Transverse colon (tissue), 4 donors: ENCODE results near the gene RIN3. TPM values are rescaled to one million over a fixed set of nuclear protein-coding genes. Genes with fewer than 3 reads are reported as not detected.

Experiments
- DNase-seq: peaks from one replicate; pipeline ENCODE4 v3.0.0-alpha.2; 2019
- H3K27ac ChIP-seq, 4 donors: fragments of 200-600 bp; sonication (generic); 2 replicates each; pipeline ENCODE4 v1.5.1; 2016 to 2018; ENCODE audit warnings: inconsistent platforms in 4 of 4
- H3K27me3 ChIP-seq: fragments of 200-600 bp; sonication (generic); 2 replicates; pipeline ENCODE4 v1.5.1; 2017; ENCODE audit warnings: inconsistent platforms
- H3K36me3 ChIP-seq, 4 donors: fragments of 200-600 bp; sonication (generic); 2 replicates each; pipeline ENCODE4 v1.5.1; 2017 to 2019; ENCODE audit warnings: inconsistent platforms in 4 of 4
- H3K4me1 ChIP-seq, 4 donors: fragments of 200-600 bp; sonication (generic); 2 replicates each; pipeline ENCODE4 v1.5.1; 2017 to 2020; ENCODE audit warnings: inconsistent platforms in 4 of 4
- H3K4me3 ChIP-seq, 4 donors: fragments of 200-600 bp; sonication (generic); 1 replicate in 1 of 4; 2 replicates in 3 of 4; pipeline versions ENCODE4 v1.5.1 to v1.6.1; 2017 to 2019; ENCODE audit warnings: inconsistent platforms in 4 of 4
- H3K9me3 ChIP-seq, 2 donors: fragments of 200-600 bp; sonication (generic); 2 replicates each; pipeline ENCODE4 v1.5.1; 2017 to 2019; ENCODE audit warnings: inconsistent platforms in 2 of 2
- EP300 ChIP-seq: sonication (generic); formaldehyde crosslinking; IDR thresholded peaks from one replicate; pipeline ENCODE4 v1.6.1; 2017; ENCODE audit warnings: antibody characterized with exemption, low read depth
- POLR2A ChIP-seq: fragments of 450-650 bp; IDR thresholded peaks from one replicate; pipeline ENCODE4 v1.6.1; 2016; ENCODE audit warnings: antibody characterized with exemption, mild to moderate bottlenecking, moderate library complexity
- POLR2AphosphoS5 ChIP-seq, 3 donors: sonication (generic); formaldehyde crosslinking; IDR thresholded peaks; one replicate each; pipeline ENCODE4 v1.6.1; 2016; ENCODE audit warnings: antibody characterized with exemption in 3 of 3
- WGBS, 2 donors: methylation state at CpG; one replicate each; pipeline ENCODE4 v1.1.5; 2018; ENCODE audit warnings: low coverage in 1 of 2; 5-methylcytosine and 5-hydroxymethylcytosine counted together
- in situ Hi-C, 4 donors: fragments of 200-750 bp; cut with MboI; loops; one replicate each; pipeline versions ENCODE4 v1.15.0 to v1.15.1; 2017; ENCODE audit warnings: low sequenced_read_pairs in 3 of 4, low pct_ligation_motif_present in 1 of 4, low pct_unique_long_range_greater_than_20kb in 1 of 4
- intact Hi-C: fragments of 100-400 bp; cut with DNase I; formaldehyde crosslinking; loops from one replicate; pipeline ENCODE4 v1.15.1; 2023; ENCODE audit warnings: low total_unique reads
- total RNA-seq, 4 donors: library from RNA; depleted of rRNA; stranded (reverse); fragments of >200 nt; gene quantifications; one replicate each; pipeline ENCODE4 v1.1.0, GENCODE V29; 2016
- TF ChIP-seq, protein P1 (sequence below), 5 experiments: fragments of 200-600 bp in 3 of 5; fragments of 450-650 bp in 2 of 5; sonication (generic) in 3 of 5; IDR thresholded peaks; 1 replicate in 2 of 5; 2 replicates in 3 of 5; pipeline ENCODE4 v1.5.1; 2016 to 2017; ENCODE audit warnings: antibody characterized with exemption in 5 of 5, inconsistent platforms in 3 of 5, mild to moderate bottlenecking in 2 of 5, moderate library complexity in 1 of 5

Gene RIN3
- total RNA-seq, 4 donors from 2014 or later = 16.2 to 24.3 (median 20.7) TPM

DNA sequence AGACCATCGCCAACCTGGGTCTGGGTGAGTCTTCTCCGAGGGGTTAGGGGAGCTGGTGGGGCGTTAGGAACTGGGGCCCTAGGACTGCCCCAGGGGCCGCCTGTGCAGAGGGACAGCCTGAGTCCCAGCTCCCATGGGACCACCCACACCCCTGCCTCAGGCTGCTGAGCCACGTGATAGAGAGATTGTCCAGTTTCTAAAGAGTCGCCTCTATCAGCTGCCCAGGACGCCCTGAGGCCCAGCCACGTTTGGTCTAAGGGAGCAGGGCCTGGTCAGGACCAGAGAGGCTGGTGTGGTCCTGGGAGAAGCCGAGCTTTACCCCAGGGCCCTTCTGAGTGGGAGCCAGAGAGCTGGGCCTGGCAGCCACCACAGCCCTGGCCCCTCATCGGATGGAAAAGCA is 127.7 kb downstream of the RIN3 start:
- intact Hi-C loops = loop anchor here (10.0 kb wide), 1 partner anchor 127 kb away; the partner anchor contains the start of gene RIN3
- Histone ChIP-seq H3K27ac (no peak overlapping the region), H3K27me3 (no peaks in the 10 kb centered on the region), H3K4me1 (peaks cover 0 to 9% (median 4%) of the 10 kb centered on the region in 4 donors), H3K4me3 (no peak overlapping the region), H3K9me3 (no peaks in the 10 kb centered on the region), H3K36me3 (no peaks in the 10 kb centered on the region)
- WGBS, 2 donors = 91% methylated on average over 10 of the region's 10 CpGs; no CpG with 5 or more reads in 1 of the 2 donors
- DNase-seq = no peak
- in situ Hi-C loops = no loop called here
- TF ChIP-seq POLR2A (no peak), POLR2AphosphoS5 (IDR thresholded peaks at IDR 0.05) (no peak), EP300 (no peak)
- TF ChIP-seq, protein P1, sequence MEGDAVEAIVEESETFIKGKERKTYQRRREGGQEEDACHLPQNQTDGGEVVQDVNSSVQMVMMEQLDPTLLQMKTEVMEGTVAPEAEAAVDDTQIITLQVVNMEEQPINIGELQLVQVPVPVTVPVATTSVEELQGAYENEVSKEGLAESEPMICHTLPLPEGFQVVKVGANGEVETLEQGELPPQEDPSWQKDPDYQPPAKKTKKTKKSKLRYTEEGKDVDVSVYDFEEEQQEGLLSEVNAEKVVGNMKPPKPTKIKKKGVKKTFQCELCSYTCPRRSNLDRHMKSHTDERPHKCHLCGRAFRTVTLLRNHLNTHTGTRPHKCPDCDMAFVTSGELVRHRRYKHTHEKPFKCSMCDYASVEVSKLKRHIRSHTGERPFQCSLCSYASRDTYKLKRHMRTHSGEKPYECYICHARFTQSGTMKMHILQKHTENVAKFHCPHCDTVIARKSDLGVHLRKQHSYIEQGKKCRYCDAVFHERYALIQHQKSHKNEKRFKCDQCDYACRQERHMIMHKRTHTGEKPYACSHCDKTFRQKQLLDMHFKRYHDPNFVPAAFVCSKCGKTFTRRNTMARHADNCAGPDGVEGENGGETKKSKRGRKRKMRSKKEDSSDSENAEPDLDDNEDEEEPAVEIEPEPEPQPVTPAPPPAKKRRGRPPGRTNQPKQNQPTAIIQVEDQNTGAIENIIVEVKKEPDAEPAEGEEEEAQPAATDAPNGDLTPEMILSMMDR (IDR thresholded peaks at IDR 0.05) = no peak

DNA sequence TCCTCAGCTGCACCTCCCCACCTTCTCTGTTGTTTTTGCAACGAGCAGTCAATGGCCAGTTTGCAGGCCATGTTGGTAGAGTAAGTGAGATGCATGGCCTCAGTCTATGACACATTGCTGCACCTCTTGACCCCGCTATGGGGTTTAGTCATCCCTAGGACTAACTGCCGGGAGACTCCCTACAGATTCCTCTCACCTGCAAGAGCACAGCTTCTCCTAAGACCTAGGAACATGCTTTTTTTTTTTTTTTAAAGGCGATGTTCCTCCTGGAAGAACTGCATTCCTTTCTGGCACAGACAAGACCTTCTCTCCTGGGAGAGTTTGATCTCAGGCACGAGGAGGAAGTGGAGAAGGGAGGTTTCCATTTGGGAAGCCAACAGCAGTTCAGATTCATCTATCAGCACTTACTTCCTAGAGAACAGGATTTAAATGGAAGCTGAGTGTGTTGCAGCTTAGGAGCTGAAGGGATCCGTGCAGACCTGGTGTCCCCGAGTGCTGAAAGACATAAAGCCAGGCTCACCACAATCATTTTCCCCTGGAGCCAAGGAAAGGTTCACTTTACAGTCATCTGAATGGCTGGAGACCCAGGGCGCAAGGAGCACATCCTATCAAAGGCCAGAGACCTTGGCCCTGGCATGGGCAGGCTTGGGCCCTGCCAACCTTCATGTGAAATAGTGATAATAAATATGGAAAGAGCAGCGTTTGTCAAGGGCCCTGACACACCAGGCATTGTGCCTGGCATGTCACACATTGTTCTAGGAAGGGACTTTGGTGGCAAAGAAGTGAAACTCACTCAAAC is 130.8 kb downstream of the RIN3 start:
- TF ChIP-seq, protein P1 (IDR thresholded peaks at IDR 0.05) = no peak
- TF ChIP-seq POLR2AphosphoS5 (IDR thresholded peaks at IDR 0.05) (no peak), EP300 (no peak), POLR2A (no peak)
- H3K27ac ChIP-seq = peak overlapping the region in 3 of 4 donors; percentile 83 to 92 (median 89)
- H3K4me1 ChIP-seq = peaks cover 16 to 37% (median 24%) of the 10 kb centered on the region in 4 donors
- H3K4me3 ChIP-seq = no peak overlapping the region
- no peaks in the 10 kb centered on the region for H3K9me3 ChIP-seq
- no peaks in the 10 kb centered on the region for H3K27me3 ChIP-seq
- DNase-seq = no peak
- in situ Hi-C loops = no loop called here
- WGBS, 2 donors = 76 to 78% methylated on average over 4 to 9 of the region's 9 CpGs
- no peaks in the 10 kb centered on the region for H3K36me3 ChIP-seq
- intact Hi-C loops = loop anchor here (10.0 kb wide), 1 partner anchor 130 kb away; the partner anchor contains the start of gene RIN3

DNA sequence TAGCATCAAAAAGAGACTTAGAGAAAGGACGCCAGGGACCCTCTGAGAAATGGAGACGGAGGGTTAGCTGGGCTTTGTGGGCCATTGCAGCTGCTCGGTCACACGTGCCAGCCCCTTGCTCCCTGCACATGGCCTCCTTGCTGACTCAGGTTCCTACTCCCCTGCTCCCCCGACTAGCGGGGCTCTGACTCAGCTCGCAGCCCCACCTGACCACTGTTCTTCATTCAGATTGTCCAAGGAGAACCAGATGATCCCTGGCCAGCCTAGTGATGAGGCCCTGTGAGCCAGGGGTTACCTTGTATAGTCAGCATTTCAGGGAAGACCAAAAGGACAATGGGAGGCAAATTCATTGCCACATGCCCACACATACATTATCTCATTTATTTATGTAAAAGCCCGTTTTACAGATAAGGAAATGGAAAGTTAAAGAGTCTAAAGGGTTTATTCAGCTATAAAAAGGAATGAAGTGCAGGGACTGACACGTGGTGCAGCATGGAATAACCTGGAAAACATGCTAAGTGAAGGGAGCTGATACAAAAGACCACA is 131.5 kb downstream of the RIN3 start:
- no peaks in the 10 kb centered on the region for H3K9me3 ChIP-seq
- in situ Hi-C loops (no loop called here), intact Hi-C loops (loop anchor here (10.0 kb wide), 1 partner anchor 130 kb away; the partner anchor contains the start of gene RIN3)
- H3K4me1 ChIP-seq = peaks cover 20 to 44% (median 24%) of the 10 kb centered on the region in 4 donors
- 86 to 89% methylated on average over 5 to 9 of the region's 9 CpGs for WGBS, 2 donors
- DNase-seq = no peak
- peak overlapping the region; percentile 83 to 92 (median 88) for H3K27ac ChIP-seq
- TF ChIP-seq, protein P1 (IDR thresholded peaks at IDR 0.05) = no peak
- TF ChIP-seq POLR2AphosphoS5 (IDR thresholded peaks at IDR 0.05) (no peak), POLR2A (no peak), EP300 (no peak)
- H3K27me3 ChIP-seq = no peaks in the 10 kb centered on the region
- H3K36me3 ChIP-seq = no peaks in the 10 kb centered on the region
- no peak overlapping the region for H3K4me3 ChIP-seq

DNA sequence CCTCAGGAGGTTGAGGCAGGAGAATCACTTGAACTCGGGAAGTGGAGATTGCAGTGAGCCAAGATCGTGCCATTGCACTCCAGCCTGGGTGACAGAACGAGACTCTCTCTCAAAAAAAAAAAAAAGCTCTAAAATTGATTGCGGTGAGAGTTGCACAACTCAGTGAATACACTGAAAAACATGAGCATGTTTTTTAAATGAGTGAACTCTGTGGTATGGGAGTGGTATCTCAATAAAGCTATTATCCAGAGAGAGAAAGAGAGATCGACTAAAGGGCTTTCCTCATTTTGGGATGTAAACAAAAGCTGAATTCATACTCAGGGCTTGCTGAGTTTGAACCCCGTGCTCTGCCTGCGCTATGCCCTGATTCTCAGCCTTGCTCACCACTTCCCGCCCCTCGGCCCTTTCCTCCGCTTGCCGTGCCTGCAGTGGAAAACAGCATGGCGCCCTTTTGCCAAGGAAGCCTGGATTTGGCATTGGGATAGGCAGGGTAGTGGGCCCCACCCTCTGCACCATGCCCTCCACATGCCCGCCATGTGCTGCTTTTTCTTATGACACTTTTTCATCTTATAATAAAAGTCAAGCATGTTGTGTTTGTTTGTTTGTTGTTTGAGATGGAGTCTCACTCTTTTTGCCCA is 132.4 kb downstream of the RIN3 start:
- Histone ChIP-seq H3K9me3 (no peaks in the 10 kb centered on the region), H3K27ac (peak overlapping the region; percentile 83 to 92 (median 88)), H3K4me3 (no peak overlapping the region), H3K36me3 (no peaks in the 10 kb centered on the region), H3K27me3 (no peaks in the 10 kb centered on the region), H3K4me1 (peaks cover 27 to 53% (median 30%) of the 10 kb centered on the region in 4 donors)
- 80 to 85% methylated on average over 2 to 13 of the region's 13 CpGs for WGBS, 2 donors
- in situ Hi-C loops = no loop called here
- TF ChIP-seq EP300 (no peak), POLR2AphosphoS5 (IDR thresholded peaks at IDR 0.05) (peak in 1 of 3 donors; percentile 25)
- DNase-seq = no peak
- intact Hi-C loops = loop anchor here (2.0 to 10.0 kb wide), 3 partner anchors 35 to 131 kb away; partner anchors contain the start of gene RIN3
